GM12865 (cell line): ENCODE data around the gene KLHDC3.

Experiments
- DNase-seq: peaks from one replicate; pipeline ENCODE4 v3.0.0; 2010; ENCODE audit warnings: low read depth
- H3K4me3 ChIP-seq: 2 replicates; pipeline ENCODE4 v1.5.1; 2011; ENCODE audit warnings: mild to moderate bottlenecking, low read depth, low read length, control low read depth
- TF ChIP-seq, protein P1 (sequence below): IDR thresholded peaks from 2 replicates; pipeline ENCODE4 v1.5.1; 2011; ENCODE audit warnings: low read length, control low read depth, low read depth, inconsistent platforms; ENCODE audit not compliant: insufficient read depth; ENCODE audit errors: missing control alignments

Gene KLHDC3

DNA sequence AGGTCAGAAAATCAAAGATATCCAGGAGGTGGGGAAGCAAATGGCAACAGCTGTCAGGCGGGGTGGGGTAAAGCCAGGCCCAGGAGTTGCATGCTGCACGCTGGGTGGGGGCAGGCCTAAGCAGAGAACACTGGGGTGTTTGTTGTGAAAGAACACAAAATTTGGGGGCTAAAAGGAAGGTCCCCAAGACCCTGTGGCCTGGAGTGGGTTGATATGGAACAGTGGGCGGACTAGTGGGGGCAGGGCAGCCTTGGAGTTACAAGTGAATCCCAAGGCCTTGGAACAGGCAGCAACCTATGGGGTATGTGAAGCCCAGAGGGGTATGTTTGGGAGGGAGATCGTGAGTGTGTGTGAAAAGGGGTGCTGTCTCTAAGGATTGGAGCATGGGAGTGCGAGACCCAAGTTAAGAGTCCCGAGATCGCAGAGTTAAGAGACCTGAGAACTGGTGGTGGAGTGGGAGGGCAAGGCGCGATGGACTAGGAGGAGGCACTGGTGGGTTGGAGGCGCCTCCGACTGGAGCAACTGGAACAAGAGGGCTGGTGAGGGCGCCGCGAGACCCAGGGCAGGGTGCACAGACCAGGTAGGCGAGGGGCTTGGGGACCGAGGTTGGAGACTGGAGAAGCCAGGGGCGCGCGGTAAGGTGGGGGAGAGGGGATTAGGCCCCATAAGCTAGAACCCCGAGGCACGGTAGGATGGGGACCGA is 38.9 kb downstream of the KLHDC3 start:
- DNase-seq, result peak; percentile 30
- TF ChIP-seq, protein P1, sequence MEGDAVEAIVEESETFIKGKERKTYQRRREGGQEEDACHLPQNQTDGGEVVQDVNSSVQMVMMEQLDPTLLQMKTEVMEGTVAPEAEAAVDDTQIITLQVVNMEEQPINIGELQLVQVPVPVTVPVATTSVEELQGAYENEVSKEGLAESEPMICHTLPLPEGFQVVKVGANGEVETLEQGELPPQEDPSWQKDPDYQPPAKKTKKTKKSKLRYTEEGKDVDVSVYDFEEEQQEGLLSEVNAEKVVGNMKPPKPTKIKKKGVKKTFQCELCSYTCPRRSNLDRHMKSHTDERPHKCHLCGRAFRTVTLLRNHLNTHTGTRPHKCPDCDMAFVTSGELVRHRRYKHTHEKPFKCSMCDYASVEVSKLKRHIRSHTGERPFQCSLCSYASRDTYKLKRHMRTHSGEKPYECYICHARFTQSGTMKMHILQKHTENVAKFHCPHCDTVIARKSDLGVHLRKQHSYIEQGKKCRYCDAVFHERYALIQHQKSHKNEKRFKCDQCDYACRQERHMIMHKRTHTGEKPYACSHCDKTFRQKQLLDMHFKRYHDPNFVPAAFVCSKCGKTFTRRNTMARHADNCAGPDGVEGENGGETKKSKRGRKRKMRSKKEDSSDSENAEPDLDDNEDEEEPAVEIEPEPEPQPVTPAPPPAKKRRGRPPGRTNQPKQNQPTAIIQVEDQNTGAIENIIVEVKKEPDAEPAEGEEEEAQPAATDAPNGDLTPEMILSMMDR, result no peak
- H3K4me3 ChIP-seq, result peak overlapping the region; percentile 78

- peak within 1 kb of the TSS; percentile 78 for H3K4me3 ChIP-seq
- TF ChIP-seq, protein P1, result no peak
- DNase-seq, result peak; percentile 93
Measured at GRCh38 chr6:43053545-43054205, 39.6 kb downstream of the KLHDC3 start, which contains the start of gene CUL7. Gene CUL7 (minus strand): TSS chr6:43053851. CDS start chr6:43052788, 1,063 bp downstream.

DNA sequence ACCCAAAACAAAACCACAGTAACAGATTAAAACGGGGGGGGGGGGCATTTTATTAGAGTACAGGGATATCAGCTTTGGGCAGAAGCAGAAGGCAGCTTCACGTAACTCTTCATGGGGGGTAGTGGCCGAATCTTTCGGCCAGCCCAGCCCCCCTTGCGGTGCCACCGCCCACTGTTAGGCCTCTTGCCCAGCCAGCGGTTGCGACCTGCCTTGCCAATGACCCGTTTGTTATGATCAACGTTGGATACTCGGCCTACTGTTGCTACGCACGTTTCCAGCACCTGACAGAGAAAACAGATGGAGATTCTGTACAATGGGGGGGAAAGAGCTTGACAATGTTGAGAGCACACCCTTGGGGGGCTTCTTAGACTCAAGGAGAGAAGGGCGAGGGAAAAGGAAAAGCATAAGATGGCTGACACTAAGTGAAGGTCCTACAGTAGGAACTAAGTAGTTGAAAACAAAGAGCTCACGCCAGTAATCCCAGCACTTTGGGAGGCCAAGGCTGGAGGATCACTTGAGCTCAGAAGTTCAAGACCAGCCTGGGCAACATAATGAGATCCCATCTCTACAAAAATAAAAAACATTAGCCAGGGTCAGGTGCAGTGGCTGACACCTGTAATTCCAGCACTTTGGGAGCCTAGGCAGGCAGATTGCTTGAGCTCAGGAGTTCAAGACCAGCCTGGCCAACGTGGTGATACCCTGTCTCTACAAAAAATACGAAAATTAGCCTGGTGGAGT is 40.3 kb downstream of the KLHDC3 start:
- H3K4me3 ChIP-seq, result peak overlapping the region; percentile 78
- no peak for DNase-seq
- TF ChIP-seq, protein P1, result no peak

- no peak overlapping the region for H3K4me3 ChIP-seq
- no peak for DNase-seq
- TF ChIP-seq, protein P1, result no peak
Measured at GRCh38 chr6:43055966-43056365, 41.9 kb downstream of the KLHDC3 start.

DNA sequence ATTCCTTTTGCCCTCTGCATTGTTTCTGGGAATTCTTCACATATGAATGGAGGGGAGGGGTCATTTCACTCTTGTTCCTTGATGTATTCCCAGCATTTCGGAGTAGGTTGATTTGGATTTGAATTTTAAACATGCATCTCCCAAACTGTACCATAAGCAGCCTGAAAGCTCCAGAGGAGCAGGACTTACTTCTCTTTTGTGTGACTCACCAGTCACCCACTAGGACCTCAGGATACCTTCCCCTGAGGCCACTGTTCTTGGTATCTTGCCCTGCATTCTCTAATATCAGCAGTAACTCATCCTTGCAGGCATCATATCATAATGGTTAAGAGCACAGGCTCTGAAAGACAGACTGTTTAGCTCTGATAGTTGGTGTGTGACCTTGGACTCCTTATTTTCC is 44.5 kb downstream of the KLHDC3 start:
- TF ChIP-seq, protein P1, result no peak
- DNase-seq, result no peak
- H3K4me3 ChIP-seq, result peak overlapping the region; percentile 93

GRCh38 chr6:43059168-43060033 is 45.4 kb downstream of the KLHDC3 start, which contains the start of the genes KLC4 and MRPL2:
Gene KLC4 (plus strand): TSS chr6:43059631. CDS start chr6:43061336, 1,705 bp downstream.
Gene MRPL2 (minus strand): TSS chr6:43059434. CDS start chr6:43059381, 53 bp downstream.
- DNase-seq, result peak; percentile 98
- H3K4me3 ChIP-seq, result peak within 1 kb of the TSS; percentile 93
- TF ChIP-seq, protein P1, result no peak
